ENCODE measurements around the gene CAMK2G.
"Not testable (repeated sequence)": the region's sequence is repeated elsewhere in the genome, so short reads cannot be mapped to it uniquely, and the experiment has no call there.

CAMK2G gene

GRCh38 chr10:73839276-73839966, 34.9 kb downstream of the CAMK2G start:
- no peak for DNase-seq (ENCODE audit: low read depth)

GRCh38 chr10:73838827-73839226, 35.5 kb downstream of the CAMK2G start:
- no peak for DNase-seq (ENCODE audit: low read depth)

DNA sequence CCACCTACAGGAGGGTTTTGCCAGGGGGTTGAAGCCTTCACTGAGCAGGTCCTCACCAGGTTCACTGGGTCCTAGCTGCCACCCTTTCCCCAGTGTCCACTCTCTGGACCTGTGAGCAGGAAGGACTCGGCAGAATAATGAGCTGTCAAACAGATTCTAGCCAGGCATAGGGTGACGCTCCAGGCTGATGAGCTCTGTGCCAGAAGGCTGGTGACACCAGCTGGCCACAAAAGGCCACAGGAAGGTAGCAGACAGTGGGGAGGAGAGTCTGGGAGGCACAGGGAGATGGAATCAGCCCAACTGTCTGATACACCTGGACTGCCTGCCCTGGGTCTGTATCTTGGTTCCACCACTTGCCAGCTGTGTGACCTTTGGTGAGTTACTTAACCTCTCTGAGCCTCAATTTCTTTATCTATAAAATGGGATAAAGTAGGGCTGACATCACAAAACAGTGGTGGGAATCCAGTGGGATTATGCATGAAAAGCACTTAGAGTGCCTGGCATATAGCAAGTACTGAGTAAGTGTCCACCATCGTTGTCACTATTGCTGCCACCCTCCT, 36.3 kb downstream of the CAMK2G start:
- DNase-seq (ENCODE audit: low read depth) = no peak

DNA sequence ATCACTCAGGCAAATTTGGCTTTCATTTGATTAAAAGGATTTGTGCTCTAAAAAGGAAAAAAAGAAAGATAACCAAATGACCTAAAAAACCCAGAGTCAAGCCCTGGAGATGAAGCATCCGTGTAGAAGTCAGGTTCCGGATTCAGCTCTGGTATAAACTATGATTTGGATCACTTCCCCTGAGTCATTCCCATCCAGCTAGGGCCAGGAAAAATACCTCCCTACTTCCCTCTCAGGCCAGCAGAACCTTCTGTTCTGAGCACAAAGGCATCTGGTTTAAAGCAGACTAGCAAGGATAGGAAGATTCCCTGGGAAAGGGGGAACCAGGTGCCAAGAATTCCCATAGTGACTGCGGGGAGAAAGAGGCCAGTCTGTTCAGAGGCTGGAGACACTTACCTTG, 37.3 kb downstream of the CAMK2G start:
- DNase-seq (ENCODE audit: low read depth) = no peak

GRCh38 chr10:73836427-73836980, 37.9 kb downstream of the CAMK2G start:
- DNase-seq (ENCODE audit: low read depth) = no peak

DNA sequence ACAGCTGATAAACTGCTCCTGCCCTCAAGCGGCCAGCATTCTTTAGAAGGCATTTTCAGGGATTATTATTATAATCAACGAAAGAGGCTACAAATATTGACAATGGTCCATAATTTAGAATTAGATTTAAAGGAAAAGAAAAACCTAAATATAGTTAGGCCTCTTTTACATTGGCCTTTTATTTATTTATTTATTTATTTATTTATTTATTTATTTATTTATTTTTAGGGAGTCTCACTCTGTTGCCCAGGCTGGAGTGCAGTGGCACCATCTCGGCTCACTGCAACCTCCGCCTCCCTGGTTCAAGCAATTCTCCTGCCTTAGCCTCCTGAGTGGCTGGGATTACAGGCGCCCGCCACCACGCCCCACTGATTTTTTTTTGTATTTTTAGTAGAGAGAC, 45.3 kb downstream of the CAMK2G start:
- DNase-seq (ENCODE audit: low read depth) = not testable (repeated sequence)

DNA sequence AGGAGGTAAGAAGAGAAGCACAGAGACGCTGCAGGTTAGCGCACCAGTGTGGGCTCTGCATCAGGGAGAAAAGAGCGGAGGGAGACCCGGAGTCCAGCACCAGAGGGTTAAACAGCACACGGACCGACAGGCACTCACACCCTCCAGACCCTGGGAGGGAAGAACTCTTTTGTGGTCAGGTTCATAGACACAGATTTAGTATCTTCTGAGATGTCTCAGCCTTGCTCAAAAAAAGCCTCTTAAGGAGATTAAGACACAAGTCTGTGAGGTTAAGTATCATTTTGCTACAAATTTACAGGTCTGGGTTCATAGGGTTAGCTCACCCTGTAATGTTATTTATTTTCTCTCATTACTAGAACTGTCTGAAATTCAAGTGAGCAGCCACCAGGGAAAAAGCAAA, 46.2 kb downstream of the CAMK2G start:
- DNase-seq (ENCODE audit: low read depth) = no peak

DNA sequence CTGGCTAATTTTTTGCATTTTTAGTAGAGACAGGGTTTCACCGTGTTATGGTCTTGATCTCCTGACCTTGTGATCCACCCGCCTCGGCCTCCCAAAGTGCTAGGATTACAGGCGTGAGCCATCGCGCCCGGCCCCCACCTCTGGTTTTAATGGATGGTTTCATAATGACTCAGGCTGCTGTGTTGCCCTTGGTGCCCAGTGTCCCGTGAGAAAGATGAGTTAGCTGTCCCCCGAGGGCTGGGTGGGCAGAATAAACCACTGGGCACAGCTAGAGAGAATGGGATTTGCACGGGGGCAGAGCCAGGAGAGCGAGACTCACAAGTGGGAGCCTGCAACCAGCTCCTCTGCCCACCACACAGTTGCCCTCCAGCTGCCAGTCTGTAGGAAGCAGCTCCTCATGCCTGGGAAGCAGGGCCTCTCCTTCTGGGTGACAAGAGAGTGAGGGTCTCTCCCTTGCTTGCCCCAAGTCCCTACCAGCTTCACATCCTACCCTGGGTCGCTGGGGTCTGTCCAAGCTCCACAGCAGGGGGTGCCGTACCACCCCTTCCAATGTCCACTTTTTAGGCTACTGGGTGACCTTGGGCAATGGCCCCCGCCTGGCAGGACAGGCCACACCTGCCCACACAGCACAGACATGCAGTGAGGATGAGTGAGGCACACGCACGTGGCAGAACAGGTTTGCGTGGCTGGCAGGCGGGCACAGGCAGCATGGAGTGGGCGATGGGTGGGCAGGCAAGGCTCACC, 46.8 kb downstream of the CAMK2G start:
- no peak for DNase-seq (ENCODE audit: low read depth)

DNA sequence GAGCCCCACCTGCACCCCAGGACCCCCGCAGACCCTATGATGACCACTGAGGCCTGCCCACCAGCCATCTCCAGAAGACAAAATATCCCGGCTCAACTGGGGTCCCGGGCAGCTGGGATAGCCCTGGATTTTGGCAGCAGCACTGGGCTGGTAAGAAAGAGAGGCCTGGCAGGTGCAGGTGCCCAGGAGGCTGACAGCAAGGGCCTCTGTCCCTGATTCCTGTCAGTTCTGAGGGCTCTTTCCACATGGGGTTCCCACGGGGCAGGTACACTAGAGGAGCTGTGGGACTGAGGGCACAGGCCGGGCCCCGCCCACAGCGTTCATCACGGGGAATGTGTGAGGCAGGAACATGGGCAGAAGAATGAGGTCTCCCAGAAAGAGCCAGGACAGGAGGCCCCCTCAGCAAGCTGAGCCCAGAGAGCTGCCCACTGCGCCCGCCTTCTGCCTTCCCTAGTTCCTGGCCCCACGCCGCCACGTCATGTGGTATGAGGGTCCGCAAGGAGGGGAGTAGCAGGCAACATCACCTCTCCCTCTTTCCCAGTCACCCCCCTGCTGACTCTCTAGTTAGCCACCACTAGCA, 50.1 kb downstream of the CAMK2G start:
- DNase-seq (ENCODE audit: low read depth) = no peak

- DNase-seq (ENCODE audit: low read depth) = no peak
Observed at GRCh38 chr10:73823391-73823790, 51.0 kb downstream of the CAMK2G start.

DNA sequence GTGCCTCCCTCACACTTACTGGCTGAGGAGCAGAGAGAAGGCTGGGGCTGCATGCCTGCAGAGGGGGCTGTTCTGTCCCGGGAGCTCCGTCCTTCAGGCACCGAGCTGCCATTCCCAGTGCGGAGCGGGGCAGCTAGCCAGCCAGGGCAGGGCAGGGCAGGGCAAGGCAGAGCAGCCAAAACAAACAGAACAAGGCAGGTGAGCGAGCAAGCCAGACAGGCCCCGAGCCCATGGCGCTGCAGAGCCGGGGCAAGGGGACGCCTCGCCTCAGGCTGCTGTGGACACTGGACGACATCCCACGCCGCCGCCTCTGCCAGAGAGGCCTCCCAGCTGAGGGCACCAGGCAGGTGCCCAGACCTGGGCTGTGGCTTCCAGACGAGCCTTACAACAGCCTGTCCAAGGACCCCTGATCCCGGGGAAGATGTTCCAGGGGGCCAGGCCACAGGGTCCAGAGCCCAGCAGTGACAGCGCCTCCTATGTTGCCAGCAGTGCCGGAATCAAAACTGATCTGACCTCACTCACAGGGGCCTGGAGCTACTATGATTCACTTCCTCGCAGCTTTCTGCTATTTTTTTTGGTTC, 54.8 kb downstream of the CAMK2G start:
- DNase-seq (ENCODE audit: low read depth) = no peak

DNA sequence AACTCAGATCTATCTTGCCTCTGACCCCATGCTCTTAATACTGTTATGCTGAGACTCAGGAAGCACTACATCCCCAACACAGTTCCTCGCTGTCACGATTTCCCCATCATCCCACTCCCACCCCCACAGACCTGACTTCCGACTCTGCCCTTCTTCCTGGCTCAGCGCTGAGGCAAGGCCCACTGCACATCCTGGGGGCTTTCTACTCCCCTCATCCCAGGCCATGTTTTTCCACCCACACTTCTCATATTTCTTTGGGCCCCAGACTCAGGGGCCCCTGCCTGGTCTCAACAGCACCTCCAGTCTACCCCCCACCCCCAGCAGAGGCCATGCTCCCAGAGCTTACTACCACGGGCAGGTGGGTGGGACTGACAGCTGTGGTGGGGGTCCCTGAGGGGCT, 55.3 kb downstream of the CAMK2G start:
- no peak for DNase-seq (ENCODE audit: low read depth)

GRCh38 chr10:73818402-73818801, 56.0 kb downstream of the CAMK2G start:
- DNase-seq (ENCODE audit: low read depth) = no peak

DNA sequence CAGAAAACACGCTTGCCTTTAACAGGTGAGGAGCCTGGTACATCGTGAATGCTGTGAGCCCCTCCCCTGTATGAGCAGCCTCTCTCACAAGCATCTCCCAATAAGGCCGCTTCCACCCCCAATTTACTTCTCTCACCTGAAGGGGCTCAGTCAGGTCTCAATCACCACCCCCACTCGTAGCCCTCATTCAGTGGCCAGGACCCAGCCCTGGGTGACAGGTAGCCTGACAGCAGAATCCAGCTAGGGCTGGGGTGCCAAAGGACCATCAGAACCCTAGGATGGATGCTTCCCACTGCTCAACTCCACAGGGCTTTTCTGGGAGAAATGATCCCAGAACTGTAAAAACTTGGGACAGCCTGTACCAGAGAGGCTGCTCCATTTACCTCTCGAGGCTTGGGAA, 56.5 kb downstream of the CAMK2G start:
- DNase-seq (ENCODE audit: low read depth) = no peak

DNA sequence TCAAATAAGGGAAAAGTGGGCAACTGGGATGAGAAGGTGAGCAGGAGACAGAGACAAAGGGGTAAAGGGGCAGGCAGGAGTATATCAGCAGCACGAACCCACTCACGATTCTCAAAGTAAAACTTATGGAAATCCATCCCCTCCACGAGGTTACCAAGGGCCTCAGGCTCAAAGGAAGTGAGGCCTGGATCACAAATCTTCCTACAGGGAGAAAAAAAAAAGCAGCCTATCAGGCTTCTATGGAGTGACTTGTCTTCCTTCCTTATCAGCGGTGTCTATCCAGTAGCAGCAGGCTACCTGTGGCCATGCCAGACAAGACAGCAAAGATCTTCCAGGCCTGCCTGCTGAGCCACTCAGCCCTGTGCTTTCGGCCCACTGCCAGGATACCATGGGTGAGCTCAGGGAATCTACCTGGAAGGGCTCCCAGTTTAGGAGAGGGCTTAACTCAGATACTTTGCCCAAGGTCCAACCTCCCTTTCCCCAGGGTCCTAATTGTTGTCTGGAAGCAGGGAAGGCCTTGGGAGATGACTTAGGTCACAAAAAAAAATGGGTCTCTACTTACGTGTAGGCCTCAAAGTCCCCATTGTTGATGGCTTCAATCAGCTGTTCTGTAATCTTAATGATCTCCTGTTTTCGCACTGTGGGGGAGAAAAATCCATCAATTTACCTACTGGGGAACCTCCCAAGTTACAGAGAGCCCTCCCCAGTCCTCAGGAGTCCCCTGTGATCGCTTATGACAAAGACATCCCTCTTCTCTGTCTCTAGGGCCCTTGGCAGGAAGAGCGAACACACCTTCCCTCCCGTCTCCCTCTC, 57.2 kb downstream of the CAMK2G start:
- DNase-seq (ENCODE audit: low read depth) = no peak

GRCh38 chr10:73815719-73816030, 58.7 kb downstream of the CAMK2G start:
- DNase-seq (ENCODE audit: low read depth) = no peak

- no peak for DNase-seq (ENCODE audit: low read depth)
Observed at GRCh38 chr10:73814896-73815718, 59.2 kb downstream of the CAMK2G start.

DNA sequence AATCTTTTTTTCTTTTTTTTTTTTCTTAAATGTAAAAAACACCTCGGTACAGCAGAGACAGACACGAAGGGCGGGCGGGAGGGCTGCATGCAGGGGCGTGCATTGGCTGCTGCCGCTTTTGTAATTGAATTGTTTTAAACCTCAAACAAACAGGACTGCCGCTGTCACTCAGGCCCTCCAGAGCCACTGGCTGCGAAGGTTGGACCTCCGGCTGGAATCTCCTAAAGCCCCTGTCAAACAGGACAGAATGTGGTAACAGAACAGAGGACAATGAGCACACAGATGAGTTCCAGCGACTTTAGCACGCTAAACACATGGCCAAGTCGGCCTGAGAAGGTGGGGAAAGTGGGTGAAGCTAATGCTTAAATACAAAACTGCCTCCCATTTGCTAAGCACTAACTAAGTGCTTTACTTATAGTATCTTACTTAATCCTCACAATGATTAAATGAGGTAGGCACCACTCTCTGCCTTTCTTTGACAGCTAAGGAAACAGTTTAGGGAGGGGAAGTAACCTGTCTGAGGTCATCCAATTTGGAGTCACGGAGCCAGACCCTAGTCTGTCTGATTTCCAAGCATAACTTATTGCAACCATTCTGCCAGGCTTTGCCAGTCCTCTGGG, 60.0 kb downstream of the CAMK2G start:
- no peak for DNase-seq (ENCODE audit: low read depth)

GRCh38 chr10:73813333-73813732, 61.0 kb downstream of the CAMK2G start:
- DNase-seq (ENCODE audit: low read depth) = no peak

DNA sequence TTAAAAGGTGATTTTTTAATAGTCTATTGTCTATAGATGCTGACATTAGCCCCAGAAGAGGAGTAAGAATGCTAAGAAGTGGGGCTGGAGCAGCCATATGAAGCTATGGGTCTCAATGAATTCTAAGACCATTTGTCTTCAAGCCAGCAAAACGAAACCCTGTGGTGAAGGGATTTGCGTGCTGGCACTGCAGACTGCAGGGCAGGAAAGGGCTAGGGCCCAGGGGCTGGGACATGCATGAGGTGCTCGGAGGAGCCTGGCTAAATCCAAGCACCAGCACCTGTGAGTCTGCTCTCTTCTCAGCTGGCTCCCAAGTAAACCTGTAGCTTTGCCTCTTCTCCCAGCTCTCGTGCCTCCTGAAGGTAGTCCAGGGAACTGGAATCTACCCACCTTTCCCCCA, 61.7 kb downstream of the CAMK2G start:
- DNase-seq (ENCODE audit: low read depth) = no peak
